Transverse colon (tissue), 4 donors: ENCODE data around the gene BLVRA. TPM values are rescaled to one million over a fixed set of nuclear protein-coding genes. Genes with fewer than 3 reads are reported as not detected.
A peak's percentile ranks its signal among the peaks of the same experiment; 100 is the strongest.
"Not testable (repeated sequence)": the region's sequence is repeated elsewhere in the genome, so short reads cannot be mapped to it uniquely, and the experiment has no call there.

Source experiments
- DNase-seq: peaks from one replicate; pipeline ENCODE4 v3.0.0-alpha.2; 2019
- H3K27ac ChIP-seq, 4 donors: fragments of 200-600 bp; sonication (generic); 2 replicates each; pipeline ENCODE4 v1.5.1; 2016 to 2018; ENCODE audit warnings: inconsistent platforms in 4 of 4
- H3K27me3 ChIP-seq: fragments of 200-600 bp; sonication (generic); 2 replicates; pipeline ENCODE4 v1.5.1; 2017; ENCODE audit warnings: inconsistent platforms
- H3K36me3 ChIP-seq, 4 donors: fragments of 200-600 bp; sonication (generic); 2 replicates each; pipeline ENCODE4 v1.5.1; 2017 to 2019; ENCODE audit warnings: inconsistent platforms in 4 of 4
- H3K4me1 ChIP-seq, 4 donors: fragments of 200-600 bp; sonication (generic); 2 replicates each; pipeline ENCODE4 v1.5.1; 2017 to 2020; ENCODE audit warnings: inconsistent platforms in 4 of 4
- H3K4me3 ChIP-seq, 4 donors: fragments of 200-600 bp; sonication (generic); 1 replicate in 1 of 4; 2 replicates in 3 of 4; pipeline versions ENCODE4 v1.5.1 to v1.6.1; 2017 to 2019; ENCODE audit warnings: inconsistent platforms in 4 of 4
- H3K9me3 ChIP-seq, 2 donors: fragments of 200-600 bp; sonication (generic); 2 replicates each; pipeline ENCODE4 v1.5.1; 2017 to 2019; ENCODE audit warnings: inconsistent platforms in 2 of 2
- CTCF ChIP-seq, 5 experiments: fragments of 200-600 bp in 3 of 5; fragments of 450-650 bp in 2 of 5; sonication (generic) in 3 of 5; IDR thresholded peaks; 1 replicate in 2 of 5; 2 replicates in 3 of 5; pipeline ENCODE4 v1.5.1; 2016 to 2017; ENCODE audit warnings: antibody characterized with exemption in 5 of 5, inconsistent platforms in 3 of 5, mild to moderate bottlenecking in 2 of 5, moderate library complexity in 1 of 5
- EP300 ChIP-seq: sonication (generic); formaldehyde crosslinking; IDR thresholded peaks from one replicate; pipeline ENCODE4 v1.6.1; 2017; ENCODE audit warnings: antibody characterized with exemption, low read depth
- POLR2A ChIP-seq: fragments of 450-650 bp; IDR thresholded peaks from one replicate; pipeline ENCODE4 v1.6.1; 2016; ENCODE audit warnings: antibody characterized with exemption, mild to moderate bottlenecking, moderate library complexity
- POLR2AphosphoS5 ChIP-seq, 3 donors: sonication (generic); formaldehyde crosslinking; IDR thresholded peaks; one replicate each; pipeline ENCODE4 v1.6.1; 2016; ENCODE audit warnings: antibody characterized with exemption in 3 of 3
- WGBS, 2 donors: methylation state at CpG; one replicate each; pipeline ENCODE4 v1.1.5; 2018; ENCODE audit warnings: low coverage in 1 of 2; 5-methylcytosine and 5-hydroxymethylcytosine counted together
- in situ Hi-C, 4 donors: fragments of 200-750 bp; cut with MboI; loops; one replicate each; pipeline versions ENCODE4 v1.15.0 to v1.15.1; 2017; ENCODE audit warnings: low sequenced_read_pairs in 3 of 4, low pct_ligation_motif_present in 1 of 4, low pct_unique_long_range_greater_than_20kb in 1 of 4
- intact Hi-C: fragments of 100-400 bp; cut with DNase I; formaldehyde crosslinking; loops from one replicate; pipeline ENCODE4 v1.15.1; 2023; ENCODE audit warnings: low total_unique reads
- total RNA-seq, 4 donors: library from RNA; depleted of rRNA; stranded (reverse); fragments of >200 nt; gene quantifications; one replicate each; pipeline ENCODE4 v1.1.0, GENCODE V29; 2016

Gene BLVRA
- total RNA-seq, 4 donors from 2014 or later = 1.5 to 119 (median 15.9) TPM

DNA sequence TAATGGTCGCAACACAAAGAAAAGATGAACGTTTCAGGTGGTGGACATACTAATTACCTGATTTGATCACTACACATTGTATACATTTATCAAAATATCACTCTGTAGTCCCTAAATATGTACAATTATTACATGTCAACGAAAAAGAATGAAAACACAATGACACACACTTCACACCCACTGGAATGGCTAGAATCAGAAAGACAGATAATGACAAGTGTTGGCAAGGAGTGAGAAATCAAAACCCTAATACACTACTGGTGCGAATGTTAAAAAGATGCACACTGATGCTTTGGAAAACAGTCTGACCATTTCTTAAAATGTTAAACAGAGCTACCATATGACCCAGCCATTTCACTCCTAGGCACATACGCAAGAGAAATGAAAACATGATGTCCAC lies 31.5 kb upstream of the BLVRA start:
- no peak overlapping the region for H3K27ac ChIP-seq
- H3K9me3 ChIP-seq = no peaks in the 10 kb centered on the region
- in situ Hi-C loops = loop anchor here in 1 of 4 donors (25.0 kb wide), 1 partner anchor 110 kb away; no protein-coding TSS in a partner anchor
- 87 to 90% methylated on average over 5 of the region's 5 CpGs for WGBS, 2 donors
- peaks cover 0 to 46% (median 14%) of the 10 kb centered on the region in 4 donors for H3K4me1 ChIP-seq
- no peaks in the 10 kb centered on the region for H3K36me3 ChIP-seq
- no peak for DNase-seq
- intact Hi-C loops = loop anchor here (10.0 kb wide), 1 partner anchor 108 kb away; no protein-coding TSS in a partner anchor
- H3K27me3 ChIP-seq = no peaks in the 10 kb centered on the region
- H3K4me3 ChIP-seq = no peak overlapping the region
- TF ChIP-seq POLR2A = no peak
- TF ChIP-seq CTCF (IDR thresholded peaks at IDR 0.05) = no peak
- TF ChIP-seq POLR2AphosphoS5 (IDR thresholded peaks at IDR 0.05) = no peak
- no peak for TF ChIP-seq EP300

- WGBS, 2 donors = 8 to 11% methylated on average over 1 of the region's 1 CpG
- no peaks in the 10 kb centered on the region for H3K9me3 ChIP-seq
- DNase-seq = no peak
- H3K27ac ChIP-seq = no peak overlapping the region
- in situ Hi-C loops (loop anchor here in 1 of 4 donors (25.0 kb wide), 1 partner anchor 110 kb away; no protein-coding TSS in a partner anchor), intact Hi-C loops (loop anchor here (10.0 kb wide), 1 partner anchor 107 kb away; no protein-coding TSS in a partner anchor)
- no peak overlapping the region for H3K4me3 ChIP-seq
- H3K36me3 ChIP-seq = no peaks in the 10 kb centered on the region
- TF ChIP-seq POLR2A (no peak), POLR2AphosphoS5 (IDR thresholded peaks at IDR 0.05) (no peak), EP300 (no peak), CTCF (IDR thresholded peaks at IDR 0.05) (no peak)
- peaks cover 0 to 46% (median 14%) of the 10 kb centered on the region in 4 donors for H3K4me1 ChIP-seq
- H3K27me3 ChIP-seq = no peaks in the 10 kb centered on the region
These were observed 31.0 kb upstream of the BLVRA start for GRCh38 chr7:43727494-43727893.

- no peaks in the 10 kb centered on the region for H3K9me3 ChIP-seq
- peak; percentile 88 for DNase-seq
- in situ Hi-C loops (loop anchor here in 1 of 4 donors (25.0 kb wide), 1 partner anchor 108 kb away; no protein-coding TSS in a partner anchor), intact Hi-C loops (loop anchor here (10.0 kb wide), 1 partner anchor 105 kb away; no protein-coding TSS in a partner anchor)
- H3K27ac ChIP-seq = peak within 1 kb of the TSS; percentile 82 to 88 (median 86)
- peaks cover 0 to 41% (median 14%) of the 10 kb centered on the region in 4 donors for H3K4me1 ChIP-seq
- 0 to 1% methylated on average over 18 to 66 of the region's 66 CpGs for WGBS, 2 donors
- H3K4me3 ChIP-seq = peak within 1 kb of the TSS; percentile 17 to 82 (median 60)
- TF ChIP-seq CTCF (IDR thresholded peaks at IDR 0.05) (peak in 3 of 5 experiments; percentile 16 to 41 (median 20)), EP300 (no peak), POLR2A (peak; percentile 55), POLR2AphosphoS5 (IDR thresholded peaks at IDR 0.05) (peak; percentile 47 to 71 (median 61))
- H3K36me3 ChIP-seq = no peaks in the 10 kb centered on the region
- no peaks in the 10 kb centered on the region for H3K27me3 ChIP-seq
These were observed 29.1 kb upstream of the BLVRA start, which contains the start of gene COA1 for GRCh38 chr7:43729214-43729923. TSS of gene COA1 (minus strand) at chr7:43729523. CDS start at chr7:43648614, 80,909 bp downstream.

- in situ Hi-C loops (loop anchor here in 2 of 4 donors (10.0 to 25.0 kb wide), 2 partner anchors 105 to 107 kb away; no protein-coding TSS in a partner anchor), intact Hi-C loops (loop anchor here (10.0 kb wide), 1 partner anchor 105 kb away; no protein-coding TSS in a partner anchor)
- Histone ChIP-seq H3K4me1 (peaks cover 0 to 39% (median 14%) of the 10 kb centered on the region in 4 donors), H3K27ac (peak overlapping the region; percentile 82 to 88 (median 86)), H3K4me3 (peak overlapping the region; percentile 17 to 82 (median 60)), H3K27me3 (no peaks in the 10 kb centered on the region), H3K36me3 (no peaks in the 10 kb centered on the region), H3K9me3 (no peaks in the 10 kb centered on the region)
- TF ChIP-seq POLR2A = no peak
- no peak for TF ChIP-seq EP300
- 17 to 23% methylated on average over 3 to 4 of the region's 4 CpGs for WGBS, 2 donors
- DNase-seq = no peak
These were observed 28.6 kb upstream of the BLVRA start for GRCh38 chr7:43729924-43730248.

DNA sequence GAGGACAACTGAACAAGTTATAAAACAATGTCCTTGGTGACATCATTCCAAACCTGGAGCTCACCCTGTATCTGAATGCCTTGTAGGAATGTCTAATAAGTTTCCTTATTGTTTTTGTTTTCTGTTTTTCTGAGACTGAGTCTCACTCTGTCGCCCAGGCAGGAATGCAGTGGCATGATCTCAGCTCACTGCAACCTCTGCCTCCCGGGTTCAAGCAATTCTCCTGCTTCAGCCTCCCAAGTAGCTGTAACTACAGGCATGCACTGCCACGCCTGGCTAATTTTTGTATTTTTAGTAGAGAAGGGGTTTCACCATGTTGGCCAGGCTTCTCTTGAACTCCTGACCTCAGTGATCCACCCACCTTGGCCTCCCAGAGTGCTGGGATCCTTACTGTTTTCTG lies 27.0 kb upstream of the BLVRA start:
- intact Hi-C loops, H3K36me3 ChIP-seq, H3K9me3 ChIP-seq, H3K4me3 ChIP-seq, H3K27me3 ChIP-seq, H3K27ac ChIP-seq, DNase-seq: not testable (repeated sequence)
- in situ Hi-C loops = loop anchor here in 2 of 4 donors (10.0 to 25.0 kb wide), 2 partner anchors 103 to 106 kb away; no protein-coding TSS in a partner anchor
- peaks cover 0 to 28% (median 11%) of the 10 kb centered on the region in 4 donors for H3K4me1 ChIP-seq
- 75 to 100% methylated on average over 2 to 3 of the region's 3 CpGs for WGBS, 2 donors

- WGBS, 2 donors = 64 to 65% methylated on average over 8 to 18 of the region's 18 CpGs
- DNase-seq, H3K4me3 ChIP-seq, H3K4me1 ChIP-seq, H3K27me3 ChIP-seq, H3K27ac ChIP-seq, intact Hi-C loops, H3K36me3 ChIP-seq, H3K9me3 ChIP-seq: not testable (repeated sequence)
- in situ Hi-C loops = loop anchor here in 2 of 4 donors (10.0 to 25.0 kb wide), 2 partner anchors 100 to 103 kb away; no protein-coding TSS in a partner anchor
These were observed 23.7 kb upstream of the BLVRA start for GRCh38 chr7:43734575-43735332.
